ENCODE measurements around the gene SEC63.
"Not testable (repeated sequence)": the region's sequence is repeated elsewhere in the genome, so short reads cannot be mapped to it uniquely, and the experiment has no call there.

SEC63 gene

GRCh38 chr6:107972413-107973096 is 14.5 kb upstream of the SEC63 start:
- DNase-seq, result no peak

GRCh38 chr6:107971181-107971580 is 13.2 kb upstream of the SEC63 start:
- DNase-seq, result no peak

- DNase-seq, result no peak
These were observed 12.2 kb upstream of the SEC63 start for GRCh38 chr6:107970255-107970654.

- no peak for DNase-seq
These were observed 10.1 kb upstream of the SEC63 start for GRCh38 chr6:107968081-107968480.

GRCh38 chr6:107965746-107966145 is 7.7 kb upstream of the SEC63 start:
- no peak for DNase-seq

- DNase-seq, result no peak
These were observed 4.7 kb upstream of the SEC63 start for GRCh38 chr6:107962723-107963122.

GRCh38 chr6:107959392-107959791 is 1.4 kb upstream of the SEC63 start:
- DNase-seq, result no peak

GRCh38 chr6:107958689-107959362 is 818 bp upstream of the SEC63 start:
- not testable (repeated sequence) for DNase-seq

- DNase-seq, result no peak
These were observed 600 bp downstream of the SEC63 start for GRCh38 chr6:107957308-107957908.

- DNase-seq, result no peak
These were observed 1.3 kb downstream of the SEC63 start for GRCh38 chr6:107956586-107957307.

GRCh38 chr6:107956181-107956580 is 1.8 kb downstream of the SEC63 start:
- DNase-seq, result no peak

GRCh38 chr6:107953858-107954414 is 4.1 kb downstream of the SEC63 start:
- DNase-seq, result not testable (repeated sequence)

- no peak for DNase-seq
These were observed 14.2 kb downstream of the SEC63 start for GRCh38 chr6:107943626-107944439.

- no peak for DNase-seq
These were observed 15.9 kb downstream of the SEC63 start for GRCh38 chr6:107942142-107942541.

- DNase-seq, result no peak
These were observed 16.4 kb downstream of the SEC63 start for GRCh38 chr6:107941627-107942026.

GRCh38 chr6:107941199-107941598 is 16.8 kb downstream of the SEC63 start:
- DNase-seq, result no peak

- not testable (repeated sequence) for DNase-seq
These were observed 21.1 kb downstream of the SEC63 start for GRCh38 chr6:107936910-107937292.

GRCh38 chr6:107936162-107936909 is 21.7 kb downstream of the SEC63 start:
- no peak for DNase-seq

GRCh38 chr6:107934229-107934628 is 23.8 kb downstream of the SEC63 start:
- DNase-seq, result not testable (repeated sequence)

- DNase-seq, result no peak
These were observed 25.4 kb downstream of the SEC63 start for GRCh38 chr6:107932580-107932979.

- peak; percentile 12 for DNase-seq
These were observed 26.1 kb downstream of the SEC63 start for GRCh38 chr6:107931894-107932293.

- no peak for DNase-seq
These were observed 29.0 kb downstream of the SEC63 start for GRCh38 chr6:107928984-107929383.
